HepG2 (cell line): Measurements from ENCODE around the gene TPM3. TPM values are rescaled to one million over a fixed set of nuclear protein-coding genes. Genes with fewer than 3 reads are reported as not detected.
A peak's percentile ranks its signal among the peaks of the same experiment; 100 is the strongest.

ENCODE experiments used
- ATAC-seq: fragments of 200-7000 bp; cut with Tn5 transposase; 3 replicates; pipeline ENCODE4 v1.9.1; 2020; ENCODE audit warnings: mild to moderate bottlenecking, moderate library complexity
- BruUV-seq: library from RNA; stranded (reverse); fragments of 400-500 nt; replicated peaks from 2 replicates; lab custom pipeline; 2021; lab: Mats Ljungman, UMichigan
- CTCF ChIA-PET: fragments of 300-600 bp; formaldehyde crosslinking; extraction: SDS; loops from one replicate; lab custom pipeline; 2021; ENCODE audit warnings: low total read pairs, inconsistent platforms, low intra/inter-chr PET ratio; lab: Yijun Ruan, JAX
- POLR2A ChIA-PET: fragments of 350-600 bp; sonication (Branson Sonifier 250); formaldehyde crosslinking; loops from one replicate; lab custom pipeline; 2020; ENCODE audit warnings: antibody characterized with exemption, inconsistent platforms; lab: Yijun Ruan, JAX
- DNase-seq: peaks from one replicate; pipeline ENCODE4 v3.0.0-alpha.2; 2015; ENCODE audit warnings: low spot score
- FAIRE-seq: peaks from 3 replicates; lab custom pipeline; 2011; peaks lifted over from hg19 to GRCh38; lab: Jason Lieb, UNC
- H2AFZ ChIP-seq: one replicate; pipeline ENCODE4 v1.6.1; 2011; ENCODE audit warnings: low read length, inconsistent platforms
- H3K27ac ChIP-seq: fragments of 300-600 bp; 3 replicates; pipeline ENCODE4 v1.8.0; 2011; ENCODE audit warnings: mixed run types, mild to moderate bottlenecking, mixed read lengths, low read length, inconsistent platforms; ENCODE audit not compliant: insufficient read depth; ENCODE audit errors: extremely low read length
- H3K27me3 ChIP-seq, 2 experiments: fragments of 200-600 bp in 1 of 2; 2 replicates in 1 of 2; 3 replicates in 1 of 2; pipeline versions ENCODE4 v1.6.0 to v1.8.0; 2011; ENCODE audit warnings: low read length in 2 of 2, mild to moderate bottlenecking in 2 of 2, moderate library complexity in 2 of 2, inconsistent platforms in 1 of 2; ENCODE audit not compliant: insufficient read depth in 2 of 2, control insufficient read depth in 1 of 2
- H3K36me3 ChIP-seq, 2 experiments: fragments of 200-600 bp in 1 of 2; replicated peaks in 1 of 2; 2 replicates in 1 of 2; 3 replicates in 1 of 2; pipeline versions ENCODE4 v1.5.1 to v1.8.0; 2011; ENCODE audit warnings: low read length in 2 of 2, inconsistent platforms in 1 of 2; ENCODE audit not compliant: insufficient read depth in 2 of 2, control insufficient read depth in 1 of 2
- H3K4me1 ChIP-seq: 2 replicates; pipeline ENCODE4 v1.5.1; 2012; ENCODE audit warnings: low read length, inconsistent platforms; ENCODE audit not compliant: insufficient read depth
- H3K4me2 ChIP-seq: 2 replicates; pipeline ENCODE4 v1.6.0; 2011; ENCODE audit warnings: low read depth, low read length, inconsistent platforms
- H3K4me3 ChIP-seq, 3 experiments: fragments of 200-600 bp in 1 of 3; sonication (generic), shearing (Covaris generic) in 1 of 3; replicated peaks in 1 of 3; 2 replicates each; pipeline ENCODE4 v1.5.1; 2011 to 2016; ENCODE audit warnings: low read length in 3 of 3, inconsistent platforms in 2 of 3, low read depth in 2 of 3, mild to moderate bottlenecking in 2 of 3, control low read depth in 1 of 3, mixed read lengths in 1 of 3; ENCODE audit not compliant: insufficient read depth in 1 of 3
- H3K79me2 ChIP-seq: one replicate; pipeline ENCODE4 v1.6.1; 2011; ENCODE audit warnings: low read length, inconsistent platforms; ENCODE audit not compliant: insufficient read depth
- H3K9ac ChIP-seq: 2 replicates; pipeline ENCODE4 v1.6.0; 2011; ENCODE audit warnings: mild to moderate bottlenecking, low read depth, low read length, inconsistent platforms; ENCODE audit not compliant: insufficient read depth
- H3K9me3 ChIP-seq: 2 replicates; pipeline ENCODE4 v1.5.1; 2012; ENCODE audit warnings: mild to moderate bottlenecking, low read length
- H4K20me1 ChIP-seq: 2 replicates; pipeline ENCODE4 v1.6.0; 2011; ENCODE audit warnings: inconsistent platforms, mild to moderate bottlenecking, low read length, moderate library complexity; ENCODE audit not compliant: insufficient read depth
- DNMT3B ChIP-seq: conservative IDR thresholded peaks from 2 replicates; pipeline ENCODE4 v1.6.1; 2016; ENCODE audit warnings: missing biosample characterization, control low read depth
- ELF3 ChIP-seq: IDR thresholded peaks from 2 replicates; pipeline ENCODE4 v1.6.1; 2016; ENCODE audit warnings: missing genetic modification reagents, missing compliant biosample characterization
- ESRRA ChIP-seq: sonication (generic); formaldehyde crosslinking; IDR thresholded peaks from 2 replicates; pipeline ENCODE4 v1.5.1; 2020; ENCODE audit warnings: mild to moderate bottlenecking, low read depth, missing genetic modification reagents
- KDM5A ChIP-seq: fragments of 200-600 bp; sonication (generic); IDR thresholded peaks from 2 replicates; pipeline ENCODE4 v1.7.0; 2018; ENCODE audit warnings: antibody characterized with exemption, mild to moderate bottlenecking, low read length, borderline replicate concordance
- LCORL ChIP-seq, 2 experiments: fragments of 450-650 bp in 1 of 2; sonication (generic) in 1 of 2; formaldehyde crosslinking in 1 of 2; IDR thresholded peaks; 2 replicates each; pipeline versions ENCODE4 v1.5.0 to v1.6.1; 2017 to 2020; ENCODE audit warnings: antibody characterized with exemption in 1 of 2, missing genetic modification reagents in 1 of 2
- MED8 ChIP-seq: sonication (generic); formaldehyde crosslinking; IDR thresholded peaks from 2 replicates; pipeline ENCODE4 v1.8.1; 2023; ENCODE audit warnings: mild to moderate bottlenecking, missing genetic modification reagents; ENCODE audit not compliant: insufficient replicate concordance
- NRL ChIP-seq: sonication (generic); formaldehyde crosslinking; IDR thresholded peaks from 2 replicates; pipeline ENCODE4 v1.5.0; 2020; ENCODE audit warnings: missing genetic modification reagents, mild to moderate bottlenecking, moderate library complexity, borderline replicate concordance
- SRY ChIP-seq: sonication (generic); formaldehyde crosslinking; IDR thresholded peaks from 2 replicates; pipeline ENCODE4 v1.8.0; 2022; ENCODE audit warnings: mild to moderate bottlenecking, missing genetic modification reagents
- TARDBP ChIP-seq: sonication (generic); formaldehyde crosslinking; IDR thresholded peaks from 2 replicates; pipeline ENCODE4 v1.8.0; 2022; ENCODE audit warnings: mild to moderate bottlenecking, missing genetic modification reagents
- TRIM24 ChIP-seq: sonication (generic); formaldehyde crosslinking; IDR thresholded peaks from 2 replicates; pipeline ENCODE4 v1.8.0; 2022; ENCODE audit warnings: mild to moderate bottlenecking, missing genetic modification reagents
- ZNF101 ChIP-seq: sonication (generic); formaldehyde crosslinking; IDR thresholded peaks from 2 replicates; pipeline ENCODE4 v1.4.0; 2020; ENCODE audit warnings: mild to moderate bottlenecking, low read depth, missing genetic modification reagents, borderline replicate concordance
- ZNF251 ChIP-seq: sonication (generic); formaldehyde crosslinking; IDR thresholded peaks from 2 replicates; pipeline ENCODE4 v1.9.0; 2021; ENCODE audit warnings: mild to moderate bottlenecking, missing genetic modification reagents
- ZNF737 ChIP-seq: sonication (generic); formaldehyde crosslinking; IDR thresholded peaks from 2 replicates; pipeline ENCODE4 v1.5.0; 2020; ENCODE audit warnings: missing genetic modification reagents, mild to moderate bottlenecking, borderline replicate concordance
- WGBS: methylation state at CpG from one replicate; pipeline ENCODE4 v1.1.6; 2017; ENCODE audit warnings: low lambda C conversion rate; 5-methylcytosine and 5-hydroxymethylcytosine counted together
- in situ Hi-C: cut with HindIII; loops from 2 replicates; pipeline ENCODE4 v1.10.0; 2017; ENCODE audit warnings: low pct_unique_long_range_greater_than_20kb; ENCODE audit not compliant: extremely low pct_ligation_motif_present
- intact Hi-C: fragments of 100-400 bp; cut with micrococcal nuclease; formaldehyde crosslinking; loops from one replicate; pipeline ENCODE4 v1.10.0; 2022; ENCODE audit not compliant: unreplicated experiment
- polyA plus RNA-seq, 8 experiments: library from polyadenylated mRNA; depleted of rRNA in 3 of 8; stranded (reverse) in 7 of 8; unstranded in 1 of 8; fragments of >200 nt; fragmentation: Illumina TruSeq in 4 of 8; extraction: Trizol in 4 of 8; gene quantifications; 2 replicates each; pipeline versions ENCODE4 v1.2.1 to v1.2.3, GENCODE V29; 2011 to 2016; ENCODE audit warnings: low read depth in 4 of 8, missing spikeins in 1 of 8, mixed read lengths in 1 of 8; ENCODE audit not compliant: insufficient read depth in 1 of 8
- total RNA-seq, 5 experiments: library from RNA; depleted of rRNA; stranded (reverse); fragments of >200 nt; fragmentation: Illumina TruSeq; extraction: Trizol; gene quantifications; 2 replicates each; pipeline ENCODE4 v1.2.3, GENCODE V29; 2016; ENCODE audit warnings: low read depth in 1 of 5
- TF ChIP-seq, protein P1 (sequence below): sonication (generic); formaldehyde crosslinking; IDR thresholded peaks from 2 replicates; pipeline ENCODE4 v1.8.0; 2022; ENCODE audit warnings: missing genetic modification reagents, mild to moderate bottlenecking, borderline replicate concordance
- TF ChIP-seq, protein P2 (sequence below): sonication (generic); formaldehyde crosslinking; IDR thresholded peaks from 2 replicates; pipeline ENCODE4 v1.5.0; 2020; ENCODE audit warnings: missing genetic modification reagents, mild to moderate bottlenecking, borderline replicate concordance
- TF ChIP-seq, protein P3 (sequence below): fragments of 450-650 bp; IDR thresholded peaks from 2 replicates; pipeline ENCODE4 v1.6.1; 2017; ENCODE audit warnings: mild to moderate bottlenecking

Gene TPM3
- total and polyA plus RNA-seq, 2 of the 13 experiments (the other 11 are each of a cell fraction or from before 2014, with no cell fraction given) = 160 to 307 TPM

DNA sequence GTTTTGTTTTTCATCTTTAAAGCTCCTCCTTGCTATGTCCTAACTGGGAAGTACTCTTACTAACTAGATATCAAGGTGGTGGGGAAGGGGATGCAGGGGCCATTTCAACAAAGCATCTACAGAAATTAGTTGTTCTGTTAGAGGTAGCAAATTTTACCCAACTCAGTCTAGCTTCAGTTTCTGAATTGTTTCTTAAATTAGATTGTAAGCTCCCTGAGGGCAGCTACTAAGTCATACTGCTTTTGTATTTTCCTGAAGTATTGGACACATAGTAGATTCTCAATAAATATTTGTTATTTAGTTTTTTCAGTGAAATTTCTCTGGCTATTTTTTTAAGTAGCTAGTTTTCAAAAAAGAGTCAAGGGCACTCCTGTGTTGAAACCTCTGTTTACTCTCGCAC is 30.6 kb upstream of the TPM3 start (continued):
- TF ChIP-seq, protein P1, sequence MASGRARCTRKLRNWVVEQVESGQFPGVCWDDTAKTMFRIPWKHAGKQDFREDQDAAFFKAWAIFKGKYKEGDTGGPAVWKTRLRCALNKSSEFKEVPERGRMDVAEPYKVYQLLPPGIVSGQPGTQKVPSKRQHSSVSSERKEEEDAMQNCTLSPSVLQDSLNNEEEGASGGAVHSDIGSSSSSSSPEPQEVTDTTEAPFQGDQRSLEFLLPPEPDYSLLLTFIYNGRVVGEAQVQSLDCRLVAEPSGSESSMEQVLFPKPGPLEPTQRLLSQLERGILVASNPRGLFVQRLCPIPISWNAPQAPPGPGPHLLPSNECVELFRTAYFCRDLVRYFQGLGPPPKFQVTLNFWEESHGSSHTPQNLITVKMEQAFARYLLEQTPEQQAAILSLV (CRISPR knock-in tag) = no peak
- TF ChIP-seq LCORL (IDR thresholded peaks at IDR 0.05) (no peak), LCORL (CRISPR knock-in tag; IDR thresholded peaks at IDR 0.05) (no peak), TRIM24 (CRISPR knock-in tag) (no peak), MED8 (CRISPR knock-in tag) (no peak)
- TF ChIP-seq, protein P2, sequence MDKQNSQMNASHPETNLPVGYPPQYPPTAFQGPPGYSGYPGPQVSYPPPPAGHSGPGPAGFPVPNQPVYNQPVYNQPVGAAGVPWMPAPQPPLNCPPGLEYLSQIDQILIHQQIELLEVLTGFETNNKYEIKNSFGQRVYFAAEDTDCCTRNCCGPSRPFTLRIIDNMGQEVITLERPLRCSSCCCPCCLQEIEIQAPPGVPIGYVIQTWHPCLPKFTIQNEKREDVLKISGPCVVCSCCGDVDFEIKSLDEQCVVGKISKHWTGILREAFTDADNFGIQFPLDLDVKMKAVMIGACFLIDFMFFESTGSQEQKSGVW (CRISPR knock-in tag) = no peak

GRCh38 chr1:154221278-154222001 is 29.5 kb upstream of the TPM3 start:
- FAIRE-seq (no peak), DNase-seq (peak; percentile 31), ATAC-seq (peak; percentile 43)
- H2AFZ ChIP-seq = no peak overlapping the region
- in situ Hi-C loops = no loop called here
- peak overlapping the region; percentile 76 to 96 (median 89) for H3K4me3 ChIP-seq
- no TSS peak for BruUV-seq
- H3K27ac ChIP-seq = peak overlapping the region; percentile 80
- no peaks in the 10 kb centered on the region; a peak in 1 of 5 replicates for H3K27me3 ChIP-seq
- peak overlapping the region; percentile 76 for H3K4me2 ChIP-seq
- peaks cover 8 to 34% of the 10 kb centered on the region in 2 experiments for H3K36me3 ChIP-seq
- H3K4me1 ChIP-seq = peaks cover 75% of the 10 kb centered on the region
- H3K9me3 ChIP-seq = no peaks in the 10 kb centered on the region
- peaks cover 28% of the 10 kb centered on the region for H4K20me1 ChIP-seq
- peaks cover 89% of the 10 kb centered on the region for H3K79me2 ChIP-seq
- POLR2A ChIA-PET = interaction anchor here (0.8 to 0.9 kb wide), 2 partner anchors 112 to 244 kb away, joined by 3 read pairs; partner anchors contain the start of gene JTB
- CTCF ChIA-PET = no interaction called here
- under 1% methylated on average over 20 of the region's 28 CpGs for WGBS
- intact Hi-C loops = loop anchor here (2.0 kb wide), 1 partner anchor 15 kb away; no protein-coding TSS in a partner anchor
- peak overlapping the region; percentile 85 for H3K9ac ChIP-seq
- TF ChIP-seq KDM5A (0 out of 2 replicates have a peak, but pooled peaks have one; percentile 15), ZNF251 (no peak), ESRRA (CRISPR knock-in tag) (0 out of 2 replicates have a peak, but pooled peaks have one; percentile 16), SRY (CRISPR knock-in tag) (peak; percentile 58; the same call in 1 of the 2 replicates), ELF3 (CRISPR knock-in tag) (no peak), ZNF737 (CRISPR knock-in tag) (0 out of 2 replicates have a peak, but pooled peaks have one; percentile 61), DNMT3B (CRISPR knock-in tag) (no peak), TARDBP (CRISPR knock-in tag) (0 out of 2 replicates have a peak, but pooled peaks have one; percentile 29), NRL (CRISPR knock-in tag) (0 out of 2 replicates have a peak, but pooled peaks have one; percentile 32), ZNF101 (CRISPR knock-in tag) (no peak)
- TF ChIP-seq, protein P3, sequence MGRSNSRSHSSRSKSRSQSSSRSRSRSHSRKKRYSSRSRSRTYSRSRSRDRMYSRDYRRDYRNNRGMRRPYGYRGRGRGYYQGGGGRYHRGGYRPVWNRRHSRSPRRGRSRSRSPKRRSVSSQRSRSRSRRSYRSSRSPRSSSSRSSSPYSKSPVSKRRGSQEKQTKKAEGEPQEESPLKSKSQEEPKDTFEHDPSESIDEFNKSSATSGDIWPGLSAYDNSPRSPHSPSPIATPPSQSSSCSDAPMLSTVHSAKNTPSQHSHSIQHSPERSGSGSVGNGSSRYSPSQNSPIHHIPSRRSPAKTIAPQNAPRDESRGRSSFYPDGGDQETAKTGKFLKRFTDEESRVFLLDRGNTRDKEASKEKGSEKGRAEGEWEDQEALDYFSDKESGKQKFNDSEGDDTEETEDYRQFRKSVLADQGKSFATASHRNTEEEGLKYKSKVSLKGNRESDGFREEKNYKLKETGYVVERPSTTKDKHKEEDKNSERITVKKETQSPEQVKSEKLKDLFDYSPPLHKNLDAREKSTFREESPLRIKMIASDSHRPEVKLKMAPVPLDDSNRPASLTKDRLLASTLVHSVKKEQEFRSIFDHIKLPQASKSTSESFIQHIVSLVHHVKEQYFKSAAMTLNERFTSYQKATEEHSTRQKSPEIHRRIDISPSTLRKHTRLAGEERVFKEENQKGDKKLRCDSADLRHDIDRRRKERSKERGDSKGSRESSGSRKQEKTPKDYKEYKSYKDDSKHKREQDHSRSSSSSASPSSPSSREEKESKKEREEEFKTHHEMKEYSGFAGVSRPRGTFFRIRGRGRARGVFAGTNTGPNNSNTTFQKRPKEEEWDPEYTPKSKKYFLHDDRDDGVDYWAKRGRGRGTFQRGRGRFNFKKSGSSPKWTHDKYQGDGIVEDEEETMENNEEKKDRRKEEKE = no peak
